GM21381 (cell line): ENCODE data around the gene FNDC1.

Experiments used
- ATAC-seq: cut with Tn5 transposase; IDR thresholded peaks from one replicate; pipeline ENCODE4 v1.9.1; 2021; ENCODE audit warnings: mild to moderate bottlenecking, moderate library complexity; ENCODE audit not compliant: unreplicated experiment

FNDC1 gene

DNA sequence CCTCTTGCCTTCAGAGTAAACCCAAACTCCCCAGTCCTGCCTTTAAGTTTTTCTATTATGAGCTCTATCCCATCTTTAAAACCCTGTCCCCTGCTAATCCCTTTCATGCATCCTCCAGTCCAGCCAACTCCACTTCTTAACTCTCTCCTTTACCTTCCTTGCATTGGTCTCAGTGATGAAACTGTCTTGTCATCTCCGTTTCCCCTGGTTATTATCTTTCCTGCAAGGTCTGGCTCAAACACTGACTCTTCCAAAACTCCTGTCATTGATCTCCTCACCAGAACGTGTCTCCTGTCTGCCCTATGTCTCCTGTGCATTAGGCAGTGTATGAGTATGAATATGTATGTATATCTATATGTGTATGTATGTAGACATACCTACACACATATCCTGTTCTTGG, 11.8 kb upstream of the FNDC1 start:
- ATAC-seq, result no peak

DNA sequence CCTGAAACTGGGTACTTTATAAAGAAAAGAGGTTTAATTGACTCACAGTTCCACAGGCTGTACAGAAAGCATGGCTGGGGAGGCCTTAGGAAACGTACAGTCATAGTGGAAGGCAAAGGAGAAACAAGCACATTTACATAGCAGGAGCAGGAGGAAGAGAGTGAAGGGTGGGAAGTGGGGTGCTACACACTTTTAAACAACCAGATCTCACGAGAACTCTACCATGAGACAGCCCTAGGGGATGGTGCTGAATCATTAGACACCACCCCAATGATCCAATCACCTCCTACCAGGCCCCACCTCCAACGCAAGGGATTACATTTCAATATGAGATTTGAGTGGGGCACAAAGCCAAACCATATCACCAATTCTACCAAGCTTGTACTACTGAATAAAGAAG, 7.4 kb upstream of the FNDC1 start:
- ATAC-seq, result no peak

DNA sequence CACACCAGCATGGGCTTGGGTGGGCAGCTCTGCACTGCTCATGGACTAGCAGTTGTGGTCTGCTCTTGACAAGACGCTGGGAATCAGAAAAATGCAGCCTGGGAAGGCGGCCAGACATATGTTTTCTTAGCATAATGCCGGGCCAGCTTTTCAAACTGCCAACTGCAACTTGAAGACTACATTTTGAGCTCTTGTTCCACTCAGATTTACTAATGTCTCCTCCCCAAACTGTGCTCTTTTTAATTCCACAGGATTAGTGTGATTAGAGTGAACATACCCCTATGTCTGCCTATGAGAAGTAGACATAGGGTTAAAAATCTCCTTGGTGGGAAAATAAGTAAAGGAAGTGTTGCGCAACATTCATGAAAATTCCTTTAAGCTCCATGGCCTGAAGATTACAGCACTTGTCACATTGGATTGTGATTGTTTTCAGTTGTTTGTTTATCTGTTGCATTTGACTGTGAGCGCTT, 5.3 kb upstream of the FNDC1 start:
- no peak for ATAC-seq

DNA sequence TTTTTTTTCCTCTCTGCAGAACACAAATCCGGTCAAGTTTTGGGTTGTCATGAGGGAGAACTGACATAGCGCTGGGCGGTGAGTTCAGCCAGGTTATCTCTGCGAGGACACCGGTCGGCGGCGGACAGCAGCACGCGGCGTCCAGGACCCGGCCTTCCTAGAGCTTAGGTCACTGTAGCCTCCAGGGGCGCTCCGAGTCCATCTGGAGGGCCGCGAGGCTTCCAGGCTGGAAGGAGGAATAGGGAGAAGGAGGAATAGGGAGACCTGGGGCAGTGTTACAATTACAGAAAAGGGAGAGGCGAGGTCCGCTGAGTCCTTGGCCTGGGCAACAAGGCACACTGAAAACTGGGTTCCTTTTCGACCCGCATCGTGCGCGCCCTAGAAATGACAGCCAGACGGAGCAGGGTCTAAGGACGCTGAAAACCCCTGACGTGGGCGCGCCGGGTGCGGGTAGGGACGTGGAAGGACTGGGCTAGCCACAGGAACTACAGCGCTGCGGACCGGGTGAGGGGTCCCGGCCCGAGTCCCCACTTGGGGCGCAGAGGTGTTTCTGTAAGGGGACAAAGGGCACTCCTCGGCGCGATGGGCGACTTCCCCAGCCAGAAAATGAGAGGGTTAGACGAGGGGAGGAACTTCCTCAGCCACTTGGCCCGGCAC, 536 bp upstream of the FNDC1 start:
- no peak for ATAC-seq

DNA sequence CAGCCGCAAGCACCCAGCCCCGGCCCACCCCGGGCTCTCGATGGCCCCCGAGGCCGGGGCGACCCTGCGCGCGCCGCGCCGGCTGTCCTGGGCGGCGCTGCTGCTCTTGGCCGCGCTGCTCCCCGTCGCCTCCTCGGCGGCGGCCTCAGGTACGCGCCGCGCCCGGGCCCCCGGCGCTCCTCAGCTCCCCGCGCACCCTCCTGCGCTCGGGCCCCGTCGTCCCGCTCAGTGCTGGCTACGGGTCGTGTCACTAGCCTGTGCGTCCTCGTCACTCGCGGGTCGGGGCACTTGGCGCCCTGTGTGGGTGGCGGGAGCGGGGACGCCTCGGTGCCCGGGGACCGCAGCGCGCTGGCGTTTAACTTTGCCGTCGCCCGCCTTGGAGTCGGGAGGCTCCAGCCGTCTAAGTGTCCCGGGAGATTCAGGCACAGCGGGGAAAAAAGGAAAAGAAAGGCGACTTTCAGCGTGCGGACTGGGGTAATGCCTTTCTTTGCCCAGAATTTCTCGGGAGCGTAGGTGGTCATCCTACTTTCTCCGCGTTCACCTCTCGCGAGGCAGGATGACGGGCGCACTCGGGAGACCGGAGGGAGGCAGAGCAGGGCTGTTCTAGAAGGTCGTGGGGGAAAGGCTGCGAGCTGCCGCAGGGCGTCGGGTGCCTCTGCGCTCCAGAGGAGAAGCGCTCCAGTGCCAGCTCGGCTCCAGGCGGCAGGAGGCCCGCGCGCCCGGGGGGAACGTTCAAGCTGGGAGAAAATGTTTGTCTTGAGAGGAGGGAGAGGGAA, 545 bp downstream of the FNDC1 start:
- no peak for ATAC-seq

DNA sequence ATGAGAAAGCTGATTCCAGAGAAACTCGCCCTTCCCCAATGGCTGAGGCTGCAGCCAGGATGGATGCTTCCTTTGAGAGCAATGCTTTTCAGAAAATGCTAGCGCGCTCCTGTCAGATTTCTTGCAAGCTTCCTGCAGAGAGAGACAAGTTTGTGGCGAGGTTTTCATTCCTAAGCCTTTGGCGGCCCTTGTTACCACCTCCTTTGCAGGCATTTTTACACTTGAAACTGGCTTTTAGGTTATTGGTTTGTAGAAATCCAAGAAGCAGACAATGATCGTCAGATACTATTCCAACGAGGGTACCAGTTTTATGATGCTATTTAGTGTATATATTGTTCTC, 1.1 kb downstream of the FNDC1 start:
- ATAC-seq, result no peak

DNA sequence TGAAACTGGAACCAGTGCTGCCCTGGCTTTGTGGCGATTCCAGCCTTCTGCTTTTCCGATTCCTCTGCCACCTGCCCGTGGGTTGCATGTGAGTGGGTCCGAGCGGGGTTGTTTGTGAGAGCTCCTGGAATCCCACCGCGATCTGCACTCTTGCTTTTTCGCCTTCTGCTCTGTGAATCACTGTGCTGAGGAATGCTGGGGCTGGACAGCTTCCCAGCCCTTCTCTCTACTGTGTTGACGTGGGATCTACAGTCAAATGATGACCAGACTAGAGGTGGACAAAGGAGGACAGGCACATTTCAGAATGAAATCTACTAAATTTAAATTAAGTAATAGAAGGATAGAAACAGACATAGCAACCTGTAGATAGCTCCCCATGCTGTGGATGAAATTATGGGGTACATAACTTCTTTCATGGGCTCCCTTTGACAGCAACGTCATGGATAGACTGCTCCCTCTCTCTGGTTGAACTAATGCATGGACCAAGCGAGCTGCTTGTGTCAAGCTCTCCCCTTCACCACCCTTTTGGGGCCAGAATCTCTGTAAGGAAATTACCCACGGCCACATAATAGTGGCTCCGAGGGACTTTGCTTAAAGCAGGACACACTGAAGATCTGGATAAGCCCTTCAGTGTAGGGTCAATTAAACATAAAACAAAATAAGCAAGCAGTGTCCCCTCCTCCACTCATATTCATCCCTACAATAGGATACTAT, 2.0 kb downstream of the FNDC1 start:
- ATAC-seq, result no peak

DNA sequence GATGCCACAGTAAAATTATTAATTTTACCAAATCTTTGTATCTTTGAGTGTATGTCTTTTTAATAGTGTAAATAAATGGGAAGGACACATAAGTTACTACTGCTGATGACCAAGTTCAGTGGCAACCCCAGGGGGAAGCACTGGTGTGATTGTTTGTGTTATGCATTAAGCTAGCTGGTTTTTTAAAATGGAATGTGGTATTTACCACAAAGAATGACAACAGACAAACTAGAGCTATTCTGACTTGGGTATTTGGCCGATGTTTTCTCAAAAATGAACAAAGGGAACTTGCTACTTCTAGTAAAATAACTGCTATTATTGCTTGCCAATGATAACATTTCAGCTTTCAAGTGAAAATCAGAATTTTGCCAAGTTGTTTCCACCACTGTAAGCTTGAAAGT, 2.9 kb downstream of the FNDC1 start:
- no peak for ATAC-seq

DNA sequence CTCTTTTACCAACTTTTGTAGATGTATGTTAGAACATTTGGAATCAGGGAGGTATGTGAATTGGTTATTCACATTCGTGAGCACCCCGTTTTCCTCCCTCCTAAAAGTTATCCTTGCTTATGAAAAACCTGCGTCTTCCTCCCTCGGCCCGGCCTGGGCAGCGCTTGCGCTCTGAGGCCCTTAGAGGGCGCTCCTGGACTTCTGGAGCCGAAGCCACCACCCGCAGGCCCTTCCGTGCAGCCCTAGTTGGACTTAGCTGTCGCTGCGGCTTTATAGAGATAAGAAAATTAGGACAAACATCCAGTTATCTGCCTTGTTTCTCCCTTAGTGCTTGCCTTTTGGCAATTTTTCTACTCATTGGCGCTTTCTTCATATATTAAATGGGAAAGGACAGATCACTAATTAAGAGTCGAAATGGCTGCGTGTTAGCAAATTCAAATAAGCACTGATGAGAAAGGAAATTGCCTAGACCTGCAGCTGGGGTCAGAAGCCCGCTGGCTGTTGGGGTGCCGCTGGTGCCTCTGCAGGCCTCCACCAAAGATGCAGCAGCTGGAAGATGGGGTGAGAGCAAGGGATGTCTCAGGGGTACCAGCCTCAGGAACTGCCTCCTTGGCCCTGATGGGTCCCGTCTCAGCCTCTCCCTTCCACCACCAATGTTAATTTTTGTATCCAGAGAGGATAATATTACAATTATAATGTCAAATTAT, 5.2 kb downstream of the FNDC1 start:
- ATAC-seq, result peak; percentile 78

DNA sequence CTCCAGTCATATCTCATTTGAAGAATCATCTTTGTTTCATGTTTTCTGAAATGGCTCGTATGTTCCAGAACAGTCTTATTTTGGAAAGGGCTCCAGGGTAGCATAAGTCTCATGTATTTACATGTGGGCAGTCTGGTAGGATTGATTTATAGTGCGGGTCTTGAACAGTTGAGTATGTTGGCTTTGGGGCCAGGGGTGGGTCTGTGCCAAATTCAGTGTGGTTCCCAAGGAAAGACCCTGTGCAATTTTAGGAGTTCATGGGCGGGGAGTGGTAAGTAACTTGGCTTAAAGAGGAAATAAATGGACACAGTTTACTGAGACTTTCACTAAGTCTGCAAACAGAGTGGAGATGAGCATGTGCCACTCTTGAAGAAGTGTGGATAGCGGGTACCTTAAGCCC, 7.7 kb downstream of the FNDC1 start:
- no peak for ATAC-seq

DNA sequence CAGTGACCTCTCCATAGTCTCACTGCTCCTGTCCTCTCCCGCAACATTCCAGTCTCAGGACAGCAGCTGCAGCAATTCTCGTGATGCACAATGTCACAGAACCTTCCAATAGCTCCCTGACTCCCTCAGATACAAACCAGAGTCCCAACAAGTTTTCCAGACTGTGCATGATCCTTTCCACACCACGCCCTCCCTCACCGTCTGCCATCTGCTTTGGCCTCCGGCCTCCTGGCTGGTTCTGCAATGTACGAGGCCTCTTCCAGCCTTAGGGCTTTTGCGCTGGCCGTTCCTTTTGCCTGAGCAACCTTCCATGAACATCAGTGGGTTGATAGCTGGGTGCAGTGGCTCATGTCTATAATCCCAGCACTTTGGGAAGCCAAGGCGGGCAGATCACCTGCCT, 9.6 kb downstream of the FNDC1 start:
- ATAC-seq, result no peak

DNA sequence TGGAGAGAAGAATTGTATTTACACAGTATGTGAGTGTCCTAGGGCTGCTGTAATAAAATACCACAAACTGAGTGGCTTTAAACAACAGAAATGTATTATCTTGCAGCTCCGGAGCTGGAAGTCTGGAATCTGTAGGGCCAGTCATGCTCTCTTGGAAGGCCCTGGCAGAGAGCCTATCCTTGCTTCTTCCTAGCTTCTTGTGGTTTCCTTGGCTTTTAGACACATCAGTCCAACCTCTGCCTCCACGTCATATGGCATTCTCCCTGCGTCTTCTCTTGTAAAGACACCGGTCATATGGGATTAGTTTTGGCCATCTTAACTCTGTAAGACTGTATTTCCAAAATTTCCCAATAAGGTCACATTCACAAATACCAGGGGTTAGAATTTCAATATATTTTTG, 10.8 kb downstream of the FNDC1 start:
- ATAC-seq, result no peak

DNA sequence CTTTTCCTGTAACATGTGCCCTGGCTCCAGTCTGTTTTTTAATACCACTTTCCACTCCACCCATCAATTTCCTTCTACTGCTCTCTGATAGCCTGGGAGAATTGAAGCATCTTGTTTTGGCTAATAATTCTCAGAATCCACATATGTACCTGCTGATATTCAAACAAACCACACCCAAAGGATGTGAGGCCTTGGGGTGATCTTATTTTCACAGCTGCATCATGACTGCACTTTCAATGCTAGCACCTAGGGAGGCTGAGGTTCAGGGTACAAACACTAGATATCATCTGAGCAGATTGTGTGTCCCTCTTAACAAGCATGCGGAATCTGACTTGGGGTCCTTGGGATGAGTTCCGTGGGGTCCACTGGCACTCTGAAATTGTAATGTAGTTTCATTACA, 12.7 kb downstream of the FNDC1 start:
- ATAC-seq, result no peak

DNA sequence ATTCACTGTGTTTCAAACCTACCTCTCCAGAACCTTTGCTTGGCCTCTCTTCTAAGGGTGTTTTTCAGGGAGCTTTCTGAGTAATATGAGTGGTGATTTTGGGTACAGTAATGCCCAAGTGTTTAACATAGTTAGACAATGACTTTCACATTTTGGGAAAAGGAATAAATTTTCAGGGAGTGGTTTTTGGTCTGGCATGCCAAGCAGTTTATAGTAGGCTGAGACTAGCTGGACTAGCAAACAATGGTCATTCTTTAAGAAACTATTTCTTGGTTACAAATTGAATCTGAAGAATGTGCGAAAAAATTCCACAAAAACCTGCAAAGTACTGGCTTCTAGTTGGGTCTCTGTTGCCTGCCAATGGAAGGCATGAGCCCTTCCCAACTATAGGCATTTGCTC, 15.4 kb downstream of the FNDC1 start:
- no peak for ATAC-seq

DNA sequence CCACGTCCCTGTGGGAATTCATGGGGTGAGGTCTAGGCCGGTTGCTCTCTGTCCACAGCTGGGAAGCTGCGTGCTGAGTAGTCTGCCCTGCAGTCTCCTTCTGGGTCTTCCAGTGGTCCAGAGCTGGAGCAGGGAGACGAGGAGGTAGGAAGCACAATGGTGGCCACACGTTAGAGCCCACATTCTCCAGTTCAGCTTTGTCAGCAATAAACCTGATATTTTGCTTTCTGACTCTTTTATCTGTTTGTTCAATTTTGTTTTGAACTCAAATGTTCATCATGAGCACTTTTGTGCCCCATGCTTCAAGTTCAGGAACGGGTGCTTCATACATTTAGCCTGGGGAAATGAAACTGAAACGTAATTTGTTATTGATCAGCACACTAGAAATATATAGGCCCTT, 21.3 kb downstream of the FNDC1 start:
- no peak for ATAC-seq

DNA sequence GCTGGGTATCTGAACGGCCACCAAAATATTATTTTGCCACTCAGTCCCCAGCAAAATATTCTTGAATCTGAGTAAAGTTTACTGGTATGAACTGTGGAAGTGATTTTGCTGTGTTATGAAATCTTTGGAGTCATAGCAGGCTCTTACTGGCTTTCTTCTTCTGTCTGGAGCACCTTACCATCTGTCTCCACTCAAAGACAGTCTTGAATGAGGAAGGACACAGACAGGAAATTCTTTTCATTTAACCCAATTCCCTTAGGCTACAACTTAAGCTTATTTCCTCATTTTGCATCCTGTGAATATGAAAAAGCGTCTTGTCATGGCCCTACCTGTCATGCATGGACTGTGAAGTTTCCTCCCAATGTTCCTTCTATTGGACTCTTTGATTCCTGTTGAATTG, 24.7 kb downstream of the FNDC1 start:
- no peak for ATAC-seq

DNA sequence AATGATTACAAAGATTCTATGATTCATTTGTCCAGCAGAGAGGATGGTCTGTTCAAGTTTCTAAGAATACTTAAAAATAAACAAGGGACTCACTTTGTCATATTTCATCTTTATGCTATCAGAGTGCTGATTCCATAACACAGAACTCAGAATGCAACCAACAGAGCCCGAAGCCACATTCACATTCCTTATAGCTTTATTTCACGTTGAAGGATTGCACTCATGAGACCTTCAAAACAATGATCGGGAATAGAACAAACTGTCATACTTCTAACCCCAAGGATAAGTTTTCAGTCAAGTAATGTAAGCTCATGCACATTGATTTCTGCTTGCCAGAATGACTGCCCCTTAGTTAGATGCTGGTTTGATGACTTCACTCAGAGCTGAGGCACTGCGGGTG, 25.2 kb downstream of the FNDC1 start:
- ATAC-seq, result no peak

DNA sequence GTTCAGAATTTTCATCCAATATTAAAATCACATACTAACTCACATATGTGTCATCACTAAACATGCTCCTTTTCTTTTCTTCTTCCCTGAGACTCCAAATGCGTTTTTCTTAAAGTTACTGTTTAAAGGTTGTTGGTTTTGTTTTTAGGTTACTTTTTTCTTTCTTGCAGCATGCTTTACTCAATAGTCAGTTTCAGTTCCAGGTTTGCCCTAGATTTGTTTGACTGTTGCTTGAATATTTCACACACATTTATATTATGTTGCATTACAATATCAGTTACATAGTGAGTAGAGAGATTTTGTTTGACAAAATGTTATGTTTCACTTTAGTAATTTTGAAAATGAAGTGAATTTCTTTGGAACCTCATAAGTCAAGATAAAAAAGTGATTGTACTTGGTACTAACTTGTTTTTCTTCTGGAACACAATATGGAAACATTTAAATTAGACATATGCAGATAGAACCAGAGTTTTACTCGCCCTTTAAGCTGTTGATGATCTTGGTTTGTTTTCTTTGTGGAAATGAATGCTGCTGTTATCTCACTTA, 27.3 kb downstream of the FNDC1 start:
- ATAC-seq, result no peak

DNA sequence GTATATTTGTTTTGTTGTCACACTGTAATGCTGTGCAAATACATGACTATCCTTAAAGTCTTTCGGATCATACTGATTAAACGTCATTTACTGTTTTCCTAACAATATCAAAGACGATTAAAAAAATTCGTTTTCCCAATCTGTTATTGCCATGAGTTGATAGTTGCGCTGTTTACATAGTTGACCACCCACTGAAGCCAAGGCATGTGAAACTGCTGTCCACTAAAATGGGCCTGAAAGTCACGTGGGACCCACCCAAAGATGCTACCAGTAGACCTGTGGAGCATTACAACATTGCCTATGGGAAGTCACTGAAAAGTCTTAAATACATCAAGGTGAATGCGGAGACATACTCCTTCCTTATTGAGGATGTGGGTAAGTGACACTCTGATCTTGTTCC, 28.1 kb downstream of the FNDC1 start:
- ATAC-seq, result no peak

DNA sequence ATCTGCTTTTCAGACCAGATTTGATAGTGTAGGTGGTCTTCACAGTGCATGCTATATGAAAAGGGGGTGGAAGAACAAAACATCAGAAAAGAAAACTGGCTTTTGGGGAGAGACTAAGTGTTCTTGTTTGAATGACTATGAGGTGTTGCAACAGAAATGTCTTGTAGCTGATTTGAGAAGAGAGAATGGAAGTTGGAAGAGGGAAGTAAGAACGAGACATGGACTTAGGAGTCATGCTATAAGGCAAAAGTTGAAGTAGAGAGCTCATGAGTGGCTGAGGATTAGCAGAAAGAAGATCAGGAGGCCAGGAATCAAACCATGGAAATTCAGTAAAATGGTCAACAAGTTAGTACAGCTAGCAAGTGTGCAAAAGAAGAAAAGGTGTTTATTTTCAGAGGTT, 32.1 kb downstream of the FNDC1 start:
- ATAC-seq, result no peak

DNA sequence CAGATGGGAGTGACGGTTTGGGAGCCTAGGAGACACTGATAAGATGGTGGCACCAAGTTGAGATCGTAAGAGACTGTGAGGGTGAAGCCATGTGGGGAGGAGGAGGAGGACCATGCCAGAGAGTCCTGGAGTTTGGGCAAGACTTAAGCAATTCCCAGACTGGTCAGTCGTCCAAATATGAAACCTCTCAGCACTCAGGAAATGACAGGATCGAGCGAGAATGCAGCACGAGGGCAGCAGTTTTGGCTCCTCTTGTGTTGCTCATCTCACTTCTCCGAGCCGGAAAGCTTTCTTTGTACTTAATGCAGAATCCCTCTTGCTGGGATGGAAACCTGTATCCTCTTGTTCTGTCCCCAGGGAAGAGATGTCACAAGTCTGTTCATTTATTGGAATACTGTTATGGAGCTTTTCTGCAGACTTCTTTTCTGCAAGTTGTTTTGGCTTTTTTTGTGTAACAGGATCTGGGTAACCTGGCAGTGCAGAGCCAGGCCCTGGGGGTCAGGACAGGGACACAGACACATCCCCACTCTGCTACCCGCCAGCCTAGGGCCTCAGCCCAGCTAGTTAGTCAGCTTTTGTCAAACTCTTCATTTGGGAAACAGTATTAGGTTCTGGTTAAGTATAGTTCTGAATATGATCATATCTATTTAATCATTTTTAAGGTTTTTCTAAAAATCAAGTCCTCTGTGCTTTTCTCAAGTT, 34.3 kb downstream of the FNDC1 start:
- ATAC-seq, result no peak
